Motor neuron (in vitro differentiated cells): Measurements from ENCODE around the gene MAG. TPM values are rescaled to one million over a fixed set of nuclear protein-coding genes. Genes with fewer than 3 reads are reported as not detected.

Source experiments
- ATAC-seq, 8 experiments: fragments of 200-7000 bp; cut with Tn5 transposase; replicated peaks in 6 of 8; 2 replicates each; pipeline ENCODE4 v1.8.0; 2021; ENCODE audit warnings: mild to moderate bottlenecking in 8 of 8, moderate library complexity in 8 of 8
- H3K27ac ChIP-seq, 2 donors: fragments of 250-450 bp; sonication (Bioruptor Pico); 2 replicates each; pipeline ENCODE4 v1.9.0; 2021; ENCODE audit warnings: antibody characterized with exemption in 2 of 2, mild to moderate bottlenecking in 2 of 2, moderate library complexity in 1 of 2
- H3K4me1 ChIP-seq, 2 donors: fragments of 250-450 bp; sonication (Bioruptor Pico); replicated peaks in 1 of 2; 2 replicates each; pipeline ENCODE4 v1.6.1; 2021; ENCODE audit warnings: antibody characterized with exemption in 2 of 2, mild to moderate bottlenecking in 2 of 2, moderate library complexity in 1 of 2
- H3K4me3 ChIP-seq, 5 donors: fragments of 250-450 bp; sonication (Bioruptor Pico); 2 replicates each; pipeline ENCODE4 v1.9.0; 2021; ENCODE audit warnings: antibody characterized with exemption in 5 of 5, mild to moderate bottlenecking in 5 of 5, moderate library complexity in 4 of 5
- WGBS, 10 experiments: fragments of 450-650 bp; shearing (Covaris generic); methylation state at CpG; one replicate each; pipeline ENCODE4 v1.0.0; 2022; 5-methylcytosine and 5-hydroxymethylcytosine counted together
- in situ Hi-C, 9 experiments: fragments of 400-800 bp; cut with MboI; loops; one replicate each; pipeline ENCODE4 v1.15.0; 2021; ENCODE audit warnings: low sequenced_read_pairs in 9 of 9, low pct_unique_long_range_greater_than_20kb in 2 of 9; ENCODE audit not compliant: unreplicated experiment in 9 of 9
- total RNA-seq, 8 experiments: library from RNA; unstranded; fragments of 300-600 nt; gene quantifications; 2 replicates each; pipeline versions ENCODE4 v1.2.3 to v1.2.4, GENCODE V29; 2022

MAG gene
- total RNA-seq, 8 experiments from 2014 or later = 0.42 to 0.73 (median 0.62) TPM; not detected in 5

- no peak overlapping the region for H3K27ac ChIP-seq
- H3K4me1 ChIP-seq = no peaks in the 10 kb centered on the region
- 50 to 80% (median 80%) methylated on average over 1 of the region's 11 CpGs; no CpG with 5 or more reads in 7 of the 10 experiments for WGBS, 10 experiments
- no peak overlapping the region for H3K4me3 ChIP-seq
- no peak for ATAC-seq
- in situ Hi-C loops = loop anchor here in 1 of 9 experiments (10.0 kb wide), 1 partner anchor 154 kb away; the partner anchor contains the start of gene KRTDAP
These were observed 48.5 kb downstream of the MAG start for GRCh38 chr19:35340431-35340830.

- 47 to 100% (median 86%) methylated on average over 1 to 5 of the region's 16 CpGs; no CpG with 5 or more reads in 5 of the 10 experiments for WGBS, 10 experiments
- Histone ChIP-seq H3K4me1 (no peaks in the 10 kb centered on the region), H3K4me3 (no peak overlapping the region), H3K27ac (no peak overlapping the region)
- in situ Hi-C loops = loop anchor here in 1 of 9 experiments (10.0 kb wide), 1 partner anchor 154 kb away; the partner anchor contains the start of gene KRTDAP
- ATAC-seq = no peak
These were observed 49.0 kb downstream of the MAG start for GRCh38 chr19:35341006-35341405.

GRCh38 chr19:35341565-35342225 is 49.7 kb downstream of the MAG start:
- Histone ChIP-seq H3K4me3 (no peak overlapping the region), H3K27ac (no peak overlapping the region), H3K4me1 (no peaks in the 10 kb centered on the region)
- ATAC-seq = no peak
- WGBS, 10 experiments = 6 to 94% (median 67%) methylated on average over 3 to 5 of the region's 14 CpGs; no CpG with 5 or more reads in 3 of the 10 experiments
- in situ Hi-C loops = loop anchor here in 1 of 9 experiments (10.0 kb wide), 1 partner anchor 153 kb away; the partner anchor contains the start of gene KRTDAP

- H3K27ac ChIP-seq = no peak overlapping the region
- no peak overlapping the region for H3K4me3 ChIP-seq
- peak in 3 of 8 experiments; percentile 47 to 65 (median 56) for ATAC-seq
- in situ Hi-C loops = loop anchor here in 1 of 9 experiments (10.0 kb wide), 1 partner anchor 152 kb away; the partner anchor contains the start of gene KRTDAP
- WGBS, 10 experiments = 0 to 80% (median 44%) methylated on average over 1 to 4 of the region's 5 CpGs; no CpG with 5 or more reads in 4 of the 10 experiments
- H3K4me1 ChIP-seq = no peaks in the 10 kb centered on the region
These were observed 50.5 kb downstream of the MAG start for GRCh38 chr19:35342430-35342829.

- H3K27ac ChIP-seq = no peak overlapping the region
- in situ Hi-C loops = loop anchor here in 1 of 9 experiments (10.0 kb wide), 1 partner anchor 150 kb away; the partner anchor contains the start of gene KRTDAP
- H3K4me1 ChIP-seq = no peaks in the 10 kb centered on the region
- H3K4me3 ChIP-seq = no peak overlapping the region
- ATAC-seq = peak in 1 of 8 experiments; percentile 60
- 38 to 100% (median 81%) methylated on average over 1 to 11 of the region's 17 CpGs; no CpG with 5 or more reads in 2 of the 10 experiments for WGBS, 10 experiments
These were observed 52.6 kb downstream of the MAG start for GRCh38 chr19:35344511-35345031.

- 10 to 80% (median 70%) methylated on average over 1 to 4 of the region's 11 CpGs; no CpG with 5 or more reads in 4 of the 10 experiments for WGBS, 10 experiments
- no peak overlapping the region for H3K4me3 ChIP-seq
- in situ Hi-C loops = loop anchor here in 1 of 9 experiments (10.0 kb wide), 1 partner anchor 149 kb away; the partner anchor contains the start of gene KRTDAP
- no peak for ATAC-seq
- H3K4me1 ChIP-seq = no peaks in the 10 kb centered on the region
- H3K27ac ChIP-seq = no peak overlapping the region
These were observed 53.7 kb downstream of the MAG start for GRCh38 chr19:35345671-35346111.

GRCh38 chr19:35346193-35347052 is 54.5 kb downstream of the MAG start:
- 40 to 90% (median 65%) methylated on average over 1 to 5 of the region's 28 CpGs; no CpG with 5 or more reads in 4 of the 10 experiments for WGBS, 10 experiments
- Histone ChIP-seq H3K4me1 (no peaks in the 10 kb centered on the region), H3K27ac (no peak overlapping the region), H3K4me3 (no peak overlapping the region)
- in situ Hi-C loops = loop anchor here in 1 of 9 experiments (10.0 kb wide), 1 partner anchor 148 kb away; the partner anchor contains the start of gene KRTDAP
- no peak for ATAC-seq

- 30 to 82% (median 70%) methylated on average over 2 to 11 of the region's 18 CpGs; no CpG with 5 or more reads in 1 of the 10 experiments for WGBS, 10 experiments
- in situ Hi-C loops = loop anchor here in 1 of 9 experiments (10.0 kb wide), 1 partner anchor 147 kb away; the partner anchor contains the start of gene KRTDAP
- ATAC-seq = no peak
- Histone ChIP-seq H3K4me1 (no peaks in the 10 kb centered on the region), H3K4me3 (no peak within 1 kb of the TSS), H3K27ac (no peak within 1 kb of the TSS)
These were observed 55.4 kb downstream of the MAG start, which contains the start of gene FFAR1 for GRCh38 chr19:35347171-35347929. Gene FFAR1, plus strand, starts transcription at chr19:35347902. Its CDS starts 3,650 bp downstream, at chr19:35351552.

- in situ Hi-C loops = loop anchor here in 1 of 9 experiments (10.0 kb wide), 1 partner anchor 147 kb away; the partner anchor contains the start of gene KRTDAP
- Histone ChIP-seq H3K27ac (no peak overlapping the region), H3K4me1 (no peaks in the 10 kb centered on the region), H3K4me3 (no peak overlapping the region)
- 40 to 83% (median 76%) methylated on average over 1 to 7 of the region's 7 CpGs; no CpG with 5 or more reads in 2 of the 10 experiments for WGBS, 10 experiments
- no peak for ATAC-seq
These were observed 56.0 kb downstream of the MAG start for GRCh38 chr19:35347930-35348298.

- Histone ChIP-seq H3K4me3 (no peak overlapping the region), H3K4me1 (no peaks in the 10 kb centered on the region), H3K27ac (no peak overlapping the region)
- in situ Hi-C loops = loop anchor here in 1 of 9 experiments (10.0 kb wide), 1 partner anchor 146 kb away; the partner anchor contains the start of gene KRTDAP
- ATAC-seq = no peak
- 50 to 94% (median 74%) methylated on average over 2 to 7 of the region's 18 CpGs; no CpG with 5 or more reads in 2 of the 10 experiments for WGBS, 10 experiments
These were observed 57.1 kb downstream of the MAG start for GRCh38 chr19:35348911-35349611.
